Measurements from ENCODE around the gene HECW1. TPM values are rescaled to one million over a fixed set of nuclear protein-coding genes. Genes with fewer than 3 reads are reported as not detected.
A peak's percentile ranks its signal among the peaks of the same experiment; 100 is the strongest.

The HECW1 gene
- total and polyA plus RNA-seq, 11 donors, result 0.23 TPM; not detected in 10

- Histone ChIP-seq H3K36me3 (no peaks in the 10 kb centered on the region), H3K4me3 (peak overlapping the region in 1 of 12 donors; percentile 98), H3K27ac (peak overlapping the region in 1 of 12 donors; percentile 53), H3K27me3 (peaks cover 0 to 2% (median 0%) of the 10 kb centered on the region in 9 donors), H3K9me3 (no peaks in the 10 kb centered on the region), H3K4me1 (peaks cover 0 to 45% (median 16%) of the 10 kb centered on the region in 12 donors)
- WGBS, 4 donors, result 71 to 82% (median 77%) methylated on average over 4 of the region's 4 CpGs
- TF ChIP-seq, protein P1, sequence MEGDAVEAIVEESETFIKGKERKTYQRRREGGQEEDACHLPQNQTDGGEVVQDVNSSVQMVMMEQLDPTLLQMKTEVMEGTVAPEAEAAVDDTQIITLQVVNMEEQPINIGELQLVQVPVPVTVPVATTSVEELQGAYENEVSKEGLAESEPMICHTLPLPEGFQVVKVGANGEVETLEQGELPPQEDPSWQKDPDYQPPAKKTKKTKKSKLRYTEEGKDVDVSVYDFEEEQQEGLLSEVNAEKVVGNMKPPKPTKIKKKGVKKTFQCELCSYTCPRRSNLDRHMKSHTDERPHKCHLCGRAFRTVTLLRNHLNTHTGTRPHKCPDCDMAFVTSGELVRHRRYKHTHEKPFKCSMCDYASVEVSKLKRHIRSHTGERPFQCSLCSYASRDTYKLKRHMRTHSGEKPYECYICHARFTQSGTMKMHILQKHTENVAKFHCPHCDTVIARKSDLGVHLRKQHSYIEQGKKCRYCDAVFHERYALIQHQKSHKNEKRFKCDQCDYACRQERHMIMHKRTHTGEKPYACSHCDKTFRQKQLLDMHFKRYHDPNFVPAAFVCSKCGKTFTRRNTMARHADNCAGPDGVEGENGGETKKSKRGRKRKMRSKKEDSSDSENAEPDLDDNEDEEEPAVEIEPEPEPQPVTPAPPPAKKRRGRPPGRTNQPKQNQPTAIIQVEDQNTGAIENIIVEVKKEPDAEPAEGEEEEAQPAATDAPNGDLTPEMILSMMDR (IDR thresholded peaks at IDR 0.05), result no peak
- TF ChIP-seq POLR2A (IDR thresholded peaks at IDR 0.05), result no peak
- no peak for DNase-seq
- ATAC-seq, result no peak
- intact Hi-C loops (cut with DNase I), result loop anchor here in 4 of 10 donors (5.0 to 10.0 kb wide), 3 partner anchors 51 to 368 kb away; no protein-coding TSS in a partner anchor
These were observed 473.9 kb downstream of the HECW1 start for GRCh38 chr7:43586251-43586900.

DNA sequence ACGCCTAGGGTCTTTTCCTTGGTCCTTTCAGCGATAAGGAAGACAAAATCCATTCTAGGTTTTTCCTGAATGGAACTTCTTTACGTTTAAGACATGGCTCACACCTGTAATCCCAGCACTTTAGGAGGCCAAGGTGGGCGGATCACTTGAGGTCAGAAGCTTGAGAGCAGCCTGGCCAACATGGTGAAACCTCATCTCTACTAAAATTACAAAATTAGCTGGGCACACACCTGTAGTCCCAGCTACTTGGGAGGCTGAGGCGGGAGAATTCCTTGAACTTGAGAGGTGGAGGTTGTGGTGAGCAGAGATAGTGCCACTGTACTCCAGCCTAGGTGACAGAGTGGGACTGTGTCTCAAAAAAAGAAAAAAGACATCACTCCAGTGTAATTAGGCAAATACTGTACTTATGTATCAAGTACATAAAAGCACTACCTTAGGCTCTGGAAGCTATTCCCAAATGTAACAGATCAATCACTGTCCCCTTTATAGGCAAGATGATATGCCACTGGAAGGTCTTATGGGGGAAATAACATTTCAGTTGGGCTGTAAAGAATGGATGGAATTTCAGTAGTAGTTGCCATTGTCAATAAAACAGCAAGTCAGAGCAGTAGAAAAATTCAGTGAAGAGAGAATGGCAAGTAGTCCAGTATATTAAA lies 476.2 kb downstream of the HECW1 start:
- TF ChIP-seq, protein P1 (IDR thresholded peaks at IDR 0.05), result no peak
- TF ChIP-seq POLR2A (IDR thresholded peaks at IDR 0.05), result no peak
- Histone ChIP-seq H3K4me3 (no peak overlapping the region), H3K27me3 (no peaks in the 10 kb centered on the region), H3K36me3 (no peaks in the 10 kb centered on the region), H3K27ac (no peak overlapping the region), H3K9me3 (no peaks in the 10 kb centered on the region), H3K4me1 (peaks cover 0 to 64% (median 14%) of the 10 kb centered on the region in 12 donors)
- WGBS, 4 donors, result 94 to 98% (median 95%) methylated on average over 5 of the region's 5 CpGs
- DNase-seq, result no peak
- ATAC-seq, result no peak
- intact Hi-C loops (cut with DNase I), result loop anchor here in 4 of 10 donors (5.0 to 10.0 kb wide), 3 partner anchors 49 to 366 kb away; no protein-coding TSS in a partner anchor

DNA sequence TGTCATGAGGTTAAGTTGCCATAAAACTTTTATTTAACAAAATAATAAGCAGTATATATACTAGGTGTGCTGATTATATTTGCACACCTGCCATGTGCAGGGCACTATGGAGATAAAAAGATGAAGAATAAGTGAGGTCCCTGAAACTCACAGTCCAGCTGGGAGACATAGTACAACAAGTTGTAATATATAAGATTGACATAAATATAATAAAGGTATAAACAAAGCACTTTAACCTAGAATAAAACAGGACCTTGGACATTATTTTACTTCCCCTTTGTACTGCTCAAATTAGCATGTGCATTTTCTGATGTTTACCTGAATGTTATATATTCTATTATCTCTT lies 476.7 kb downstream of the HECW1 start:
- DNase-seq (no peak), ATAC-seq (no peak)
- intact Hi-C loops (cut with DNase I), result loop anchor here in 4 of 10 donors (5.0 to 10.0 kb wide), 3 partner anchors 48 to 366 kb away; no protein-coding TSS in a partner anchor

GRCh38 chr7:43589728-43590127 lies 477.3 kb downstream of the HECW1 start:
- Histone ChIP-seq H3K27me3 (no peaks in the 10 kb centered on the region), H3K36me3 (no peaks in the 10 kb centered on the region), H3K4me1 (peaks cover 0 to 68% (median 8%) of the 10 kb centered on the region in 12 donors), H3K4me3 (no peak overlapping the region), H3K27ac (no peak overlapping the region), H3K9me3 (no peaks in the 10 kb centered on the region)
- intact Hi-C loops (cut with DNase I), result loop anchor here in 4 of 10 donors (5.0 to 10.0 kb wide), 3 partner anchors 48 to 365 kb away; no protein-coding TSS in a partner anchor
- TF ChIP-seq POLR2A (IDR thresholded peaks at IDR 0.05), result no peak
- TF ChIP-seq, protein P1 (IDR thresholded peaks at IDR 0.05), result no peak
- 96 to 97% (median 97%) methylated on average over 3 of the region's 3 CpGs for WGBS, 4 donors
- ATAC-seq, result no peak
- no peak for DNase-seq

More for the DNA sequence above, 476.7 kb downstream of the HECW1 start:
- Histone ChIP-seq H3K27me3 (no peaks in the 10 kb centered on the region), H3K27ac (no peak overlapping the region), H3K36me3 (no peaks in the 10 kb centered on the region), H3K4me1 (peaks cover 0 to 68% (median 14%) of the 10 kb centered on the region in 12 donors), H3K4me3 (no peak overlapping the region), H3K9me3 (no peaks in the 10 kb centered on the region)
- no peak for TF ChIP-seq POLR2A (IDR thresholded peaks at IDR 0.05)
- TF ChIP-seq, protein P1 (IDR thresholded peaks at IDR 0.05), result no peak

Measured in heart left ventricle (tissue), 16 donors.